Activated CD4-positive, alpha-beta memory T cell treated with anti-CD3 and anti-CD28 coated beads for 36 hours (primary cell): ENCODE results near the gene CACNA2D2. TPM values are rescaled to one million over a fixed set of nuclear protein-coding genes. Genes with fewer than 3 reads are reported as not detected.

ENCODE experiments used
- CTCF ChIA-PET: fragments of 350-600 bp; sonication (Branson Sonifier 250); formaldehyde crosslinking; loops from one replicate; lab custom pipeline; 2021; ENCODE audit warnings: antibody characterized with exemption, inconsistent platforms; lab: Charles Lee
- POLR2A ChIA-PET: fragments of 350-600 bp; sonication (Branson Sonifier 250); formaldehyde crosslinking; loops from one replicate; lab custom pipeline; 2021; ENCODE audit warnings: antibody characterized with exemption; lab: Charles Lee
- DNase-seq: peaks from one replicate; pipeline ENCODE4 v3.0.0-alpha.2; 2020
- H3K27ac Mint-ChIP-seq: one replicate; pipeline ENCODE4 v1.8.0; 2021; ENCODE audit warnings: mixed read lengths
- H3K27me3 Mint-ChIP-seq: one replicate; pipeline ENCODE4 v1.8.0; 2021; ENCODE audit warnings: mixed read lengths
- H3K36me3 Mint-ChIP-seq: one replicate; pipeline ENCODE4 v1.8.0; 2021; ENCODE audit warnings: mixed read lengths
- H3K4me1 Mint-ChIP-seq: one replicate; pipeline ENCODE4 v1.8.0; 2021; ENCODE audit warnings: low read depth, mixed read lengths
- H3K4me3 Mint-ChIP-seq: one replicate; pipeline ENCODE4 v1.8.0; 2021; ENCODE audit warnings: mild to moderate bottlenecking, mixed read lengths
- H3K9me3 Mint-ChIP-seq: one replicate; pipeline ENCODE4 v1.8.0; 2021; ENCODE audit warnings: mixed read lengths
- intact Hi-C: fragments of 100-400 bp; cut with micrococcal nuclease; formaldehyde crosslinking; loops from one replicate; pipeline ENCODE4 v1.15.1; 2023
- total RNA-seq, 2 experiments: library from RNA; stranded (reverse); gene quantifications; one replicate each; pipeline ENCODE4 v1.2.3, GENCODE V29; 2021

CACNA2D2 gene
- total RNA-seq, 2 experiments from 2014 or later = 0.63 to 0.69 TPM

GRCh38 chr3:50448752-50449539 lies 54.5 kb downstream of the CACNA2D2 start:
- intact Hi-C loops = no loop called here
- Mint-ChIP-seq H3K9me3 (no peaks in the 10 kb centered on the region), H3K27ac (no peak overlapping the region), H3K4me1 (peaks cover 11% of the 10 kb centered on the region), H3K36me3 (no peaks in the 10 kb centered on the region), H3K27me3 (no peaks in the 10 kb centered on the region), H3K4me3 (no peak overlapping the region)
- ChIA-PET POLR2A (no interaction called here), CTCF (no interaction called here)
- no peak for DNase-seq

DNA sequence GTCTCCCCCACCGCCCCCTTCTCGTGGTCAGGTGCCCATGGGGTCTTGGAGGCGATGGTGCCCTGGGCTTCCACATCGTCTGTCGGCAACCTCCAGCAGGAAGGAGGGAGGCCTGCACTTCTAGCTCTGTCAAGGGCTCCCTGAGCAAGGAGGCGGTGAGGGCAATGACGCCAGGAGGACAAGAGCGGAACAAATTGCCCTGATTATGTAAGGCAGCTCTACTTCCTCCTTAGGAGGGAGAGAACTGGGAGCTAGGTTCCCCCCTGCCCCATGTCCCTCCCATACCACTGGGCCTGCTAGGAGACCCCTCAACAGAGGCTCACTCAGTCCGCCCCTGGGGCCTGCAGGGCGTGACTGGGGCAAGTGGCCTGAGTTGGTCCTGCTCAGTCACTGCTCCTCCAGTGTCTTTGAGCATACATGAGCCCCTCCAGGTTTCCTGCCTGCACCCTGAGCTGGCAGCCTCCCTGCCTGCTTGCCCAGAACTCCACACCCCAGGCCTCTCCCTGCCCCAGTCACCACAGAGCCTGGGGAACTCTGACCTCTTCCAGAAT lies 56.1 kb downstream of the CACNA2D2 start:
- intact Hi-C loops = no loop called here
- Mint-ChIP-seq H3K27ac (no peak overlapping the region), H3K4me3 (no peak overlapping the region), H3K36me3 (no peaks in the 10 kb centered on the region), H3K4me1 (peaks cover 11% of the 10 kb centered on the region), H3K27me3 (no peaks in the 10 kb centered on the region), H3K9me3 (no peaks in the 10 kb centered on the region)
- POLR2A ChIA-PET = no interaction called here
- CTCF ChIA-PET = interaction anchor here (1.3 kb wide), 1 partner anchor 95 kb away, joined by 4 read pairs; no protein-coding TSS in a partner anchor
- DNase-seq = no peak

DNA sequence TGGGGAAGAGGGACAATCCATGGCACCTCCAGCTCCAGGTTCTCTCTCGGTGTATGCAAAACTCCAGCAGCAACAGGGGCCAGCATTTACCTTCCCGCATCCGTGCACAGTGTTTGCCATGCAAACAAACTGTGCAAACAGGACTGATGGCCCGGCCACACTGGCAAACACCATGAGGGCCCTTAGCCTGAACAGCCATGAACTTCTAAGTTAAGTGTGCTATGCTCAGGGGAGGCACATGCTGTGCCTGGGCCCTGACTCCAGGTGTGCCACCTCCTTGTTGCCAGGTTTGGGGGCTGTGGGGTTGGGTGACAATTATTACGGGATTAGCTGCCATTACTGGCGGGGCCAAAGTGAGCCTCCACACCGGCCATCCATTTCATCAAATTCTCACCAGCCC lies 57.5 kb downstream of the CACNA2D2 start:
- no peaks in the 10 kb centered on the region for H3K36me3 Mint-ChIP-seq
- DNase-seq = no peak
- intact Hi-C loops = no loop called here
- no peak overlapping the region for H3K4me3 Mint-ChIP-seq
- ChIA-PET CTCF (no interaction called here), POLR2A (no interaction called here)
- H3K9me3 Mint-ChIP-seq = no peaks in the 10 kb centered on the region
- no peak overlapping the region for H3K27ac Mint-ChIP-seq
- peaks cover 11% of the 10 kb centered on the region for H3K4me1 Mint-ChIP-seq
- no peaks in the 10 kb centered on the region for H3K27me3 Mint-ChIP-seq

DNA sequence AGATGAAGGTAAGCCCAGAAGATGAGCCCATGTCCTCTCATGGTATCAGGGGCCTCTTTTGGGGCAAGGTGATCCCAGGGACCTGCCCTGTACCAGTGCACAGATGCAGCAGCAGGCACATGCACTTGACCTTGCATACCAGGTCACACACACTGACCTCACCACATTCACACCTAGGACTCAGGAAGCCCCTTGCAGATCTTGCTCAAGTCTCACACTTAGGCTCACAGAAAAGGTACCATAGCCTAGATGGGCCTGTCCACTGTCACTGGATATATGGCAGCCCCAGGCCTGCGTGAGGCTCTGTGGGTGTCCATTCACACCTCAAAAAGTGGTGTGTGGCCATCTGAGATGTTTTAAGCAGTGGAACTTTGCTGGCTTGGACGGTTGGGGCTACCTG lies 58.7 kb downstream of the CACNA2D2 start:
- Mint-ChIP-seq H3K27ac (no peak overlapping the region), H3K4me3 (no peak overlapping the region), H3K27me3 (no peaks in the 10 kb centered on the region), H3K36me3 (no peaks in the 10 kb centered on the region), H3K9me3 (no peaks in the 10 kb centered on the region), H3K4me1 (peaks cover 3% of the 10 kb centered on the region)
- ChIA-PET CTCF (no interaction called here), POLR2A (no interaction called here)
- DNase-seq = no peak
- intact Hi-C loops = no loop called here

- intact Hi-C loops = no loop called here
- Mint-ChIP-seq H3K27ac (no peak overlapping the region), H3K9me3 (no peaks in the 10 kb centered on the region), H3K36me3 (no peaks in the 10 kb centered on the region), H3K27me3 (no peaks in the 10 kb centered on the region), H3K4me1 (no peaks in the 10 kb centered on the region), H3K4me3 (no peak overlapping the region)
- ChIA-PET POLR2A (no interaction called here), CTCF (no interaction called here)
- DNase-seq = no peak
Measured at GRCh38 chr3:50444213-50444612, 59.2 kb downstream of the CACNA2D2 start.

DNA sequence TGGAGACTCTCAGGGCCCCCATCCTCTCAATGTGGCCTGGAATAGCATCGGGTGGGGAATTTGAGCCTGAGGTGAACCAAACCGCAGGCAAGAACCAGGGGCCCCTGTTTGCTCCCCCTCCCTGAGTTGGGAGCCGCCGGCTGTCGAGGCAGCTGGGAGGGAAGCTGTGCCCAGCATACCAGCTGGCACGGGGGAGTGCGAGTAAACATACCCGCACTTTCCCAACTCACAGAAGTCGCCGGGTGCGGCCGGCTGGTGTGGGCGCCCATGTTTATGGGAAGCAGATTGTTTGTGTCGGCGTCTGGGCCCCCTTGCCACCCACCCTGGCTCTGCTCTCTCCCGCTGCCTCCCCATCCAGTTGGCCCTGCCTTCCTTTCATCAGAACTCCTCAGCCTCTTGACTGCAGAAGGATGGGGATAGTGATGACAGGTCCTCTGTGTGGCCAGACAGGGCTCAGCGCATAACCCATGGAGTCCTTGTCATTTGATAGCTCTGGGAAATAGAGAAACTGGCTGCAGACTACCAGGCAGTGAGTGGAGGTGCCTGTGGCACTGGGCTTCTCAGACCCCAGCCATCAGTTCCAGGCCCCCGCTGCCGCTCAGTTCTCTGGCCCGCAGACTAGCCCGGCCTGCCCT lies 60.4 kb downstream of the CACNA2D2 start:
- ChIA-PET POLR2A (no interaction called here), CTCF (no interaction called here)
- Mint-ChIP-seq H3K27me3 (no peaks in the 10 kb centered on the region), H3K9me3 (no peaks in the 10 kb centered on the region), H3K4me3 (no peak overlapping the region), H3K36me3 (no peaks in the 10 kb centered on the region), H3K4me1 (no peaks in the 10 kb centered on the region), H3K27ac (no peak overlapping the region)
- no peak for DNase-seq
- intact Hi-C loops = no loop called here

DNA sequence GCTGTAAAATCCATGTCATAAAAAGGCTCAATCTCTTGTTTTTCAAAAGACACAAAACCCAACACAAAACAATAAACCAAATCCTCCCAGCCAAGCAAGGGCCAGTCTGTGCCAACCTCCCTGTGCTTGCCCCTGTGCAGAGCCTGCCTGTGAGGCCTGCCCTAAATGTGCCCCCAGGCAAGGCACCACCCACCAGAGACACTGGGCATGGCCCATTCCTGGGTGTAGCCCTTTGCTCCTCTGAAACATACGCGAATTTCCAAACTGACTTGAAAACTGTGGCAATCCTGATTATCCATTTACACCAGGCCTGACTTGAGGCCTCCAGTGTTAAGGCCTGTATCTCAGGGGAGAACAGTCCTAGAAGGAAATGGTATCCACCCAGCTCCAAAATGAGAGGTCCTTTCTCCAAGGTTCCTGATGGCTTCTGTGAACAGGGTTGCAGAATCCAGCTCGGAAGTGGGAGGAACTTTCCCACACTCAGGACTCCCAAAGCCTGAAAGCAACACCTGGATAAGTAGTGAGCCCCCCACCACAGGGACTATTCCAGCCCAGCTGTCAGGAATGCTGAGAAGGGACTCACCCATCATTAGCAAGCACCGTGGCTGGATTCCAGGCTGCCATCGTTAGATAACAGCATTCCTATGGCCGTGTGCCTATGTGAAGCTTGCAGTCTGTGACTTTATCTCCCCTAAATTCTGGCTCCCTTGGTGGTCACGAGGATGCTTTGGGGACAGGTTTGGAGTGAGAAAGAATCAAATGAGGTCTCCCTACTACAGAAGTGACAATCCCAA lies 61.8 kb downstream of the CACNA2D2 start:
- no peaks in the 10 kb centered on the region for H3K27me3 Mint-ChIP-seq
- POLR2A ChIA-PET = no interaction called here
- no peak overlapping the region for H3K4me3 Mint-ChIP-seq
- H3K36me3 Mint-ChIP-seq = no peaks in the 10 kb centered on the region
- CTCF ChIA-PET = no interaction called here
- intact Hi-C loops = no loop called here
- H3K27ac Mint-ChIP-seq = no peak overlapping the region
- H3K4me1 Mint-ChIP-seq = no peaks in the 10 kb centered on the region
- no peak for DNase-seq
- H3K9me3 Mint-ChIP-seq = no peaks in the 10 kb centered on the region

DNA sequence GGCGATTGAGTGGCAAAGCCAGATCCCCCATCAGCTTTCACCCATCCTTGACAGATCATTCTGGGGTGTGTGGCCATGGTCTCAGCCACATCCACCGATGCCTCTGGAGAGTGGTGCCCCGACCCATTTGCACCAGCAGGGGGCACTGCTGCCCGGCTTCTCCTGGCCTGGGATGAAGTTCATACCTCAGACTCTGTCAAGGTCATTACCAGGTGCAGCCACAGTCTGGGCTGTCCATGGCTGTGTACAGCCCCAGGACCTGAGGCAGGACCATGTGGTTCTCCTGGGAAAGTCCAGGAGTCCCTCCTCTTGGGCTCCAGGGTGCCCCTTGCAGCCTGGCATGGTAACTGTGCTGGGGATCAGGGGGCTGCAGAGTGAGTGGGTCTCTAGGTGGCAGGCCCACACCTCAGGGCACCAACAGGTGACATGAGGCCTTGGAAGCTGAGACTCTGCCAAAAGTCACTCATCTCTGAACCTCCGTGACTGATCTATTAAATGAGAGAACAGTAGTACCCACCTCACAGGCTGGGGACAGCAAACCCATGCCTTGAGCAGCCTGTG lies 67.2 kb downstream of the CACNA2D2 start:
- ChIA-PET CTCF (interaction anchor here (0.6 to 3.2 kb wide), 8 partner anchors 50 to 588 kb away, joined by 3 to 31 read pairs (median 4); no protein-coding TSS in a partner anchor), POLR2A (no interaction called here)
- intact Hi-C loops = loop anchor here (1.0 to 10.0 kb wide), 4 partner anchors 106 to 219 kb away; no protein-coding TSS in a partner anchor
- peaks cover 3% of the 10 kb centered on the region for H3K27me3 Mint-ChIP-seq
- H3K4me3 Mint-ChIP-seq = no peak overlapping the region
- H3K9me3 Mint-ChIP-seq = no peaks in the 10 kb centered on the region
- DNase-seq = peak; percentile 85
- no peak overlapping the region for H3K27ac Mint-ChIP-seq
- H3K4me1 Mint-ChIP-seq = no peaks in the 10 kb centered on the region
- no peaks in the 10 kb centered on the region for H3K36me3 Mint-ChIP-seq

DNA sequence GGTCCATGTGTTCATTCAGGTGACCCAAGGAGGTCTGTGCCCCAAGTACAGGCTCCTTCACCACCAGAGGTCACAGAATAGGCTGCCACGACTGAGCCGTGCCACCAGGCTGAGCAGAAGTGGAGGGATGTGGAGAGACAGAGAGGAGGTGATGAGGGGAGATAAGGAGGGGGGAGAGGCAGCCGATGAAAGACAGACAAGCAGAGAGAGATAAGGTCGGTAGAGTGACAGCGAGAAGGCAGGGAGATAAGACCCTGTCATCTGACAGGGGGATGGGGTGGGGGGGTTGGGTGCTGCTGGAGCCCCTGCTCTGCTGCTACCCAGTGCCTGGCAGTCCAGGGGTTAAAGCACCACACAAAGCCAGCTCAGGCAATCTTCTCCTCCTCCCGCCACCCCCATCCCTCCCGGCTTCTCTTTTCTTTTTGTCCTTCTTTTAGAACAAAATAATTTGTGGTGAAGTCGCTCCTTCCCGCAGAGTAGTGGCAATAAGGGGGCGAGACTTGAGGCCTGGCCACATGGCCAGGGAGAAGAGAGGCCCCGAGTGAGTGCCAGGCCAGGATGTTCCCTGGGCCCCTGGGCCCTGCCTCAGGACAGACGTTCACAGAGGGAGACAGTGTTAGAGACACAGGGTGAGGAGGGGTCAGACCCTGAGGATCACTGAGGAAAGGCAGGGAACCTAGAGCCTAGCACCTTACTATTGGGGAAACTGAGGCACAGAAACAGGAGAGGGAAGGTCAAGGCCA lies 67.9 kb downstream of the CACNA2D2 start:
- Mint-ChIP-seq H3K4me3 (no peak overlapping the region), H3K27ac (no peak overlapping the region), H3K27me3 (peaks cover 3% of the 10 kb centered on the region), H3K9me3 (no peaks in the 10 kb centered on the region), H3K4me1 (no peaks in the 10 kb centered on the region), H3K36me3 (no peaks in the 10 kb centered on the region)
- ChIA-PET POLR2A (no interaction called here), CTCF (interaction anchor here (0.6 to 3.2 kb wide), 3 partner anchors 49 to 107 kb away, joined by 3 to 16 read pairs (median 4); no protein-coding TSS in a partner anchor)
- intact Hi-C loops = loop anchor here (1.0 to 10.0 kb wide), 4 partner anchors 107 to 219 kb away; no protein-coding TSS in a partner anchor
- DNase-seq = no peak

- Mint-ChIP-seq H3K27ac (no peak overlapping the region), H3K9me3 (no peaks in the 10 kb centered on the region), H3K4me3 (no peak overlapping the region), H3K27me3 (peaks cover 3% of the 10 kb centered on the region), H3K4me1 (no peaks in the 10 kb centered on the region), H3K36me3 (no peaks in the 10 kb centered on the region)
- intact Hi-C loops = loop anchor here (10.0 kb wide), 1 partner anchor 221 kb away; no protein-coding TSS in a partner anchor
- CTCF ChIA-PET = interaction anchor here (0.8 to 3.2 kb wide), 3 partner anchors 45 to 109 kb away, joined by 3 to 16 read pairs (median 3); no protein-coding TSS in a partner anchor
- POLR2A ChIA-PET = no interaction called here
- DNase-seq = no peak
Measured at GRCh38 chr3:50433954-50434353, 69.5 kb downstream of the CACNA2D2 start.

DNA sequence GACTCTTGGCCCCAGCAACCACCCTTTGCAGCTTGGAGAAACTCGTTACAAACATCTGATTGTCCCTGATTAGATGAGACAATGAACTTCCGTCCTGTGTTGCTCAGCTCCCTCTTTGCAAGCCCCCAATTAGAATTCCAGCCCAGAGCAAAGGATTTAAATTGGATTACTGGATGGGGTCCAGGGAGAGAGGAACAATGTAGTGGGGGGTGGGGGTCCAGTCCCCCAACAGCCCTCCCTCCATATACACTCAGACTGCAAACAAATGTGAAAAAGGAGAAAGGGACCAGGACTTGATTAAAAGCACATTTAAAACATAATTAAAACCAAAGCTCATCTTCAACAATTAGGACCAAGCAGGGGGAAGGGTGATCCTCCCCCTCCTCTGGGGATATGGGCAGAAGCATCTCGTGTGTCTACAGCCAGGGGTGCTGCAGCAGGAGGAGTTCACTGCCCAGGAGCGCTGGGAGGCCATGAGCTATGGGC lies 72.4 kb downstream of the CACNA2D2 start:
- Mint-ChIP-seq H3K4me1 (no peaks in the 10 kb centered on the region), H3K36me3 (no peaks in the 10 kb centered on the region), H3K4me3 (no peak overlapping the region), H3K9me3 (no peaks in the 10 kb centered on the region), H3K27me3 (peaks cover 3% of the 10 kb centered on the region), H3K27ac (no peak overlapping the region)
- ChIA-PET POLR2A (no interaction called here), CTCF (interaction anchor here (0.6 kb wide), 1 partner anchor 139 kb away, joined by 3 read pairs; no protein-coding TSS in a partner anchor)
- intact Hi-C loops = loop anchor here (10.0 kb wide), 1 partner anchor 224 kb away; no protein-coding TSS in a partner anchor
- DNase-seq = no peak
